Measurements from ENCODE around the gene ZNF668. TPM values are rescaled to one million over a fixed set of nuclear protein-coding genes. Genes with fewer than 3 reads are reported as not detected.

The ZNF668 gene
- total RNA-seq, 2 experiments from 2014 or later, result 4.5 to 6.0 TPM

GRCh38 chr16:31074814-31075183 is 759 bp upstream of the ZNF668 start:
- peak overlapping the region; percentile 89 for H3K4me3 Mint-ChIP-seq
- Histone ChIP-seq H3K9me3 (ENCODE audit: control insufficient read depth in 1 of 2, insufficient read depth in 1 of 2, low read length in 2 of 2) (no peaks in the 10 kb centered on the region), H3K27me3 (ENCODE audit: control insufficient read depth in 1 of 2, insufficient read depth in 2 of 2, low read length in 2 of 2) (no peaks in the 10 kb centered on the region), H3K36me3 (ENCODE audit: insufficient read depth, low read length) (peaks cover 36% of the 10 kb centered on the region), H3K27ac (ENCODE audit: low read depth in 1 of 2, low read length in 2 of 2) (peak overlapping the region; percentile 93 to 95), H3K4me3 (ENCODE audit: low read length) (peak overlapping the region; percentile 96), H3K4me1 (ENCODE audit: insufficient read depth, low read length) (peaks cover 35% of the 10 kb centered on the region)
- ATAC-seq (ENCODE audit: poor library complexity) (no peak), DNase-seq (no peak)
- H3K27me3 Mint-ChIP-seq, result no peaks in the 10 kb centered on the region
- H3K4me1 Mint-ChIP-seq (ENCODE audit: low read depth), result peaks cover 32% of the 10 kb centered on the region
- peak overlapping the region; percentile 92 for H3K27ac Mint-ChIP-seq
- POLR2A ChIA-PET, result interaction anchor here (1.0 to 3.4 kb wide), 22 partner anchors 9 to 795 kb away, joined by 3 to 79 read pairs (median 8); partner anchors contain the start of genes ARMC5, FBRS, FUS and KAT8
- H3K9me3 Mint-ChIP-seq, result no peaks in the 10 kb centered on the region
- no peak for TF ChIP-seq CTCF (IDR thresholded peaks at IDR 0.05)
- H3K36me3 Mint-ChIP-seq (ENCODE audit: low read depth), result peaks cover 56% of the 10 kb centered on the region
- CTCF ChIA-PET, result interaction anchor here (1.2 to 2.3 kb wide), 5 partner anchors 21 to 230 kb away, joined by 3 to 21 read pairs (median 7); partner anchors contain the start of genes HSD3B7 and KAT8
- intact Hi-C loops (cut with DNase I, micrococcal nuclease), result loop anchor here (1.0 to 10.0 kb wide), 10 partner anchors 20 to 793 kb away; partner anchors contain the start of genes KAT8 (in 2 of the 2), VKORC1 (in 2 of the 2), ARMC5 (in 1 of the 2) and FBXL19 (in 1 of the 2)

- intact Hi-C loops (cut with DNase I, micrococcal nuclease), result loop anchor here (1.0 to 10.0 kb wide), 8 partner anchors 40 to 794 kb away; partner anchors contain the start of genes FBXL19 (in 2 of the 2), SETD1A (in 2 of the 2), FUS (in 1 of the 2) and STX4 (in 1 of the 2)
- peak overlapping the region; percentile 92 for H3K27ac Mint-ChIP-seq
- no peak for TF ChIP-seq CTCF (IDR thresholded peaks at IDR 0.05)
- H3K4me3 Mint-ChIP-seq, result peak overlapping the region; percentile 98
- Histone ChIP-seq H3K9me3 (ENCODE audit: control insufficient read depth in 1 of 2, insufficient read depth in 1 of 2, low read length in 2 of 2) (no peaks in the 10 kb centered on the region), H3K27me3 (ENCODE audit: control insufficient read depth in 1 of 2, insufficient read depth in 2 of 2, low read length in 2 of 2) (no peaks in the 10 kb centered on the region), H3K27ac (ENCODE audit: low read depth in 1 of 2, low read length in 2 of 2) (peak overlapping the region; percentile 93 to 95), H3K4me1 (ENCODE audit: insufficient read depth, low read length) (peaks cover 35% of the 10 kb centered on the region), H3K4me3 (ENCODE audit: low read length) (peak overlapping the region; percentile 96), H3K36me3 (ENCODE audit: insufficient read depth, low read length) (peaks cover 22% of the 10 kb centered on the region)
- H3K36me3 Mint-ChIP-seq (ENCODE audit: low read depth), result peaks cover 43% of the 10 kb centered on the region
- ChIA-PET POLR2A (interaction anchor here (0.6 to 3.4 kb wide), 39 partner anchors 8 to 831 kb away, joined by 3 to 79 read pairs (median 5); partner anchors contain the start of genes ARMC5, FBRS, FBXL19 and FUS), CTCF (interaction anchor here (1.0 to 2.3 kb wide), 6 partner anchors 23 to 228 kb away, joined by 3 to 21 read pairs (median 6); partner anchors contain the start of genes HSD3B7, KAT8 and STX4)
- H3K27me3 Mint-ChIP-seq, result no peaks in the 10 kb centered on the region
- peak; percentile 27 for ATAC-seq (ENCODE audit: poor library complexity)
- H3K9me3 Mint-ChIP-seq, result no peaks in the 10 kb centered on the region
- H3K4me1 Mint-ChIP-seq (ENCODE audit: low read depth), result peaks cover 41% of the 10 kb centered on the region
- DNase-seq, result peak; percentile 71 to 91 (median 81)
Measured at GRCh38 chr16:31073142-31073969, 684 bp downstream of the ZNF668 start.

GRCh38 chr16:31072540-31073141 is 1.4 kb downstream of the ZNF668 start:
- Histone ChIP-seq H3K9me3 (ENCODE audit: control insufficient read depth in 1 of 2, insufficient read depth in 1 of 2, low read length in 2 of 2) (no peaks in the 10 kb centered on the region), H3K4me3 (ENCODE audit: low read length) (peak overlapping the region; percentile 96), H3K36me3 (ENCODE audit: insufficient read depth, low read length) (peaks cover 15% of the 10 kb centered on the region), H3K27ac (ENCODE audit: low read depth in 1 of 2, low read length in 2 of 2) (peak overlapping the region; percentile 49 to 95), H3K4me1 (ENCODE audit: insufficient read depth, low read length) (peaks cover 35% of the 10 kb centered on the region), H3K27me3 (ENCODE audit: control insufficient read depth in 1 of 2, insufficient read depth in 2 of 2, low read length in 2 of 2) (no peaks in the 10 kb centered on the region)
- intact Hi-C loops (cut with DNase I, micrococcal nuclease), result loop anchor here (1.0 to 10.0 kb wide), 8 partner anchors 39 to 795 kb away; partner anchors contain the start of genes FBXL19 (in 2 of the 2), SETD1A (in 2 of the 2), FUS (in 1 of the 2) and STX4 (in 1 of the 2)
- DNase-seq, result peak in 5 of 14 experiments; percentile 17 to 57 (median 46)
- Mint-ChIP-seq H3K36me3 (ENCODE audit: low read depth) (peaks cover 36% of the 10 kb centered on the region), H3K9me3 (no peaks in the 10 kb centered on the region), H3K4me3 (peak overlapping the region; percentile 98), H3K27me3 (no peaks in the 10 kb centered on the region), H3K27ac (peak overlapping the region; percentile 92), H3K4me1 (ENCODE audit: low read depth) (peaks cover 41% of the 10 kb centered on the region)
- no peak for ATAC-seq (ENCODE audit: poor library complexity)
- ChIA-PET POLR2A (interaction anchor here (0.8 to 3.4 kb wide), 8 partner anchors 21 to 797 kb away, joined by 3 to 79 read pairs (median 32); partner anchors contain the start of genes ARMC5, KAT8, SETD1A and STX4), CTCF (interaction anchor here (1.3 to 2.3 kb wide), 4 partner anchors 24 to 88 kb away, joined by 4 to 21 read pairs (median 8); partner anchors contain the start of gene HSD3B7)
- TF ChIP-seq CTCF (IDR thresholded peaks at IDR 0.05), result no peak
